ENCODE data around the gene FGF9.

Gene FGF9

DNA sequence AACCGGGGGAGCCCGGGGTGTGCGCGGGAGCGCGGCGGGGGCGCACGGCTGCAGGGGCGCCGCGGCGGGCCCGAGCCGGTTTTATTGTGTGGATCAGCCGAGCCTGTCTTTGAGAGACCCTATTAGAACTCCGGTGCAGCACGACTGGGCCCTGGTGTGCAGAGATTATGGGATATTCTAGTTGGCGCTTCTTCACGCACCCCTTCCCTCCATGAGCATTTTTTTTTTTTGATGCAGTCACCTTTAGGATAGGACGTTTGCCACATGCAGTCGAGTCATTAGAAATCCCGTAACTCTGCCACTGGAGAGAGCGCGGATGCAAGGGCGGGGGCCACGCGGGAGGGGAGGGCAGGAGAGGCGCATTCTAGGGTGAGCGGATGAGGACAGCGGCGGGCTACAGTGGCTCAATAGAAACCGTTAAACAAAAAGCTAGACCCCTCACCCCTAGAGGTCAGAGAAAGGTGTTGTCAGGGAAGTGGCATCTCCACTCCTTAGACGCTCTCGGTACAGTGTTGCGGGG lies 3.7 kb downstream of the FGF9 start:
- no peak for DNase-seq (ENCODE audit: low spot score)

DNA sequence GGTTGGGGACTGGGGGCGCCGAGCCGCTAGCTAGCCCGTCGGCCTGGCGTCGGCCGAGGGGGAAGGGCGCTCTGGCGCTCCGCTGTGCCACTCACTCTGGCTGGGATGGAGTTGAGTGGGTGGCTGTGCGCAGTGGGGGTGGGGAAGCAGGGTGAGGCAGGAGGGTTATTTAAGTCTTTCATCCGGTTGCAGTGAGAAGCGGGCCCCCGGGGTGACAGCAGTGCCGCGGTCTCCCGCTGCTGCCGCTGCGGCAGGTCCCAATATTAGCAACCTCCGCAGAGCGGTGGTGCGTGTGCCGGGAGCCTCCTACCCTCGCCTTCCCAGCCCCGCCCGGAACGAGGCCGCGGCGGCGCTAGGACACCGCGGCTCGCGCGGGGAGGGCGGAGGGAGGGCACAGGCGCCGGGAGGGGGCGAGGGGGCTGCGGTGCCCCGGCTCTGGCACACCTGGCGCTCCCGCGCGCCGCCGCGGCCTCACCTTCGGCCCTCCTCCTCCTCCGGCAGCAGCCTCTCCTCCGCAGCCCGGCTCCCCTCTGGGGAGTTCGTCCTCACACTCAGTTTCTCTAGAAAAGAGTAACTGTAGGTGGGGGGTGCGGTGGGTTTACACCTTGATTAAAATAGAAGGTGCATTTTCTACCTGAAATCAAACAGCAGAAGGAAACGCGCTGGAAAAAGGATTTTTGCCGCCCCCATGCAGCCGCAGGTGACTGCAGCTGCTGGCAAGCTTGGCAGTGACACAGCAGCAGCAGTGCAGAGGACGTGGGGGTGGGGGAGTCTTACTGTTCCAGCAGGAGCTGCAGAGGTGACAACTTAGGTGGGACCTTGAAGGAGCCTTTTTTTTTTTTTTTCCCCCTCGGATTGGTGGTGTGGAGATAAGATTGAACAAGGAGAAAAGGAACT lies 4.5 kb downstream of the FGF9 start:
- no peak for DNase-seq (ENCODE audit: low spot score)

DNA sequence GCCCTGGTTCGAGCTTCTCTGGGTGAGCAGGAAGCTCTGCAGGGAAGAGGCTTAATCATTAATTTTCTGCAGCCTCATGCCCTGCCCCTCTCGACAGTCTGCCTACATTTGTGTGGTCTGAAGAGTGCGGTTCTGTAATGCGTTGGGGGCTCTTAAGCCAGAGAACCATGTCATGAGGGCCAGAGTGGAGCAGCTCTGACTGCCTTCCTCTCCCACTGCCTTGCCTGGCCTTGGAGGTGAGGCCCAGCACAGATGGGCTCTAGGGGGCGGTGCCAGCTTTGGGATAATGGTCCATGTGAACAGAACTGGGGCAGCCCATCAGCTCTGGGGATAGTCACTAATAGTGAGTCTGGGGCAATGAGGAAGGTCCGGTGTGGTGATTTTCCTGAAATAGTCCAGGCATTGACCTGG lies 5.7 kb downstream of the FGF9 start:
- no peak for DNase-seq (ENCODE audit: low spot score)

DNA sequence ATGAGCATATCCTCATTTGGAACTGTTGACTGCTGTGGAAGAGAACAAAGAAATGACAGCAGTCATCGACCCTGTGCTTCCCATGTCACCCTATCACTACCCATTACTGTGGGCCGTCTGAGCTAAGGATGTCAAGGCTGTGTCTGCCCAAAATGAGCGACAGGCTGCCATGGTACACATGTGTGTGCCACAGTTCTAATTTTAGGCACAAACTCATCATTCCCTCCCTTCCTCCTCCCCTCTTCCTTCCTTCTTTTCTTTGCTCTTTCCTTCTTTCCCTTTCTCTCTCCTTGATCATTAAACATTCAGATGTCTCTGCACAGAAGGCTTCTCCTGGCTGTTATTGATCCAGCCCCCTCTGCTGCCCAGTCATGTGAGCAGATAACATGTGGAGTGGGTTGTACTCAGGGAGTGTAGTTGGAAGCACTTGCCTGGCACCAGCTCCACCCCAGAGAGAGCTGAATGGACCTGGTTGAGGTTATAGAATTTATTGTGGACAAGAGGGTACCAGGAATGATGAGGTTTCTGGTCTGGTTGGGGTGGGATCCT lies 6.3 kb downstream of the FGF9 start:
- no peak for DNase-seq (ENCODE audit: low spot score)

DNA sequence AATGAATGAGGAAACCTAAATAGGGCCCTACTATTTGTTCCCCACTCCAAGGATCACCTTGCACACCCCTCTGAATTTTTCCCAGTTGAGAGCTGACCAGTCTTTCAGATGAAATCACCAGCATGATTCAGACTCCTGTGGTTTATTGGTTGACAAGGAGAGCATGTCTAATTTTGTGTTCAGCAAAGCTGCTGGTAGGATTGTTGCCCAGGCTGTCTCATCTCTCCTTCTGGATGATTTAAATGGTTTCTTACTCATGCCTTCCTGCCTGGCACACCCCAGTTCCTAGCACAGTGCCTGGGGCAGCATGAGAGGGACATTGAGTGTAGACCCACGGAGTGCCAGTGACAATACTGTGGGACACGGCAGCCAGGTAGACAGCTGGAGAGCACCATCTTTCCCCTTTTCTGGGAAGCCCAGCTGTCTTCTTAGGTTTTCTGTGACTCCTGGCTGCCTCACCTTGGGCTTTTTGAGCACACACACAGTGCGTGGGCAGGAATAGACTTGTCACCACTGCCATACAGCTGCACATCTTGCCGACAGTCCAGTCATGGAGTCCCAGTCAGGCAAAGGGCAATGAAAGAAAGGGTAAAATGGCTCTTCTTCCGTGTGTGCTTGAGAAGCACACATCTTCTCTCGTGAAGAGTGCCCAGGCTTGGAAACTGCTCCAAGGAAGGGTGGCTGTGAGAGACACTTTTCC lies 12.3 kb downstream of the FGF9 start:
- DNase-seq (ENCODE audit: low spot score), result no peak

DNA sequence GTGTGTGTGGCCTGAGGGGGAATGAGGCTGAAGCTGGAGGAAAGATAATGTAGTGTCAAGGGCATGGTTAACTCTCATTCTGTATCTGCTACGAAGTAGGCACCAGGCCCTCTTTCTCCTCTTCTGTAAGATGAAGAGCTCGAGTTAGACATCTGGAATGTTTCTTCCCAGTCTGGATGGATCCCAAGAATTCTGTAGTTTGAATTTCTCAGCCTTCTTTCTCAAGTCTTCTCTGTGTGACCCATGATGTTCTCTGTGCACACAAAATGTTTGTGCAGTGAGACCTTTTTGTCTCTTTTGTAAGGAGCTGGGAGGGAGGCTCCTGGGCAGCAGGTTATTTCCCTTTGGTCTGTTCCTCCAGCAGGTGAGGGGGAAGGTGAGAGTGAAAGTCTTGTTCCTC lies 13.7 kb downstream of the FGF9 start:
- no peak for DNase-seq (ENCODE audit: low spot score)

DNA sequence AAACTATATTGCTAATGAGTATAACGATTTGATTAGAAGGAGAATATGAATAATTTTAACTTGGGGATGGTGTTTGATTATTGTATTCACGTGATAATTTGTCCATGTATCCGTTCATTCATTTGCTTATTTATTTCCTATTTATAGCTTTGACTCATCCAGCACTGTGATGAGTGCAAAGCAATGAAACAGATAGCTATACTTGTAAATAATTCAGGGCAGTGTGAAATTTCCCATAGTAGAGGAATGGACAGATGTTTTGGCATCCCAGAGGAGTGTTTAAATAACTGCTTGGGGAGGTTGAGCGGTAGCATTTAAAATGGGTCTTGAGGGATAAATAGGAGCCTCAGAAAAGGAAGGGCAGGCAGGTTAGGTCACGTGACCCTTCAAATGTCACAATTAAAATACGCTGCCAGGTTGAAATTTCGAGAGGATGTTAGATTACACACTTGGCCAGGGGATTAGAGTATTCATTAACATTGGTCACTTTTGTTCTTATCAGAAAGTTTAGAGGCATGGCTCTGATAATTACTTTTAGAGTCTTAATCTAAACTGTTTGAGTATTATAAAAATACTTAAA lies 14.7 kb downstream of the FGF9 start:
- no peak for DNase-seq (ENCODE audit: low spot score)

DNA sequence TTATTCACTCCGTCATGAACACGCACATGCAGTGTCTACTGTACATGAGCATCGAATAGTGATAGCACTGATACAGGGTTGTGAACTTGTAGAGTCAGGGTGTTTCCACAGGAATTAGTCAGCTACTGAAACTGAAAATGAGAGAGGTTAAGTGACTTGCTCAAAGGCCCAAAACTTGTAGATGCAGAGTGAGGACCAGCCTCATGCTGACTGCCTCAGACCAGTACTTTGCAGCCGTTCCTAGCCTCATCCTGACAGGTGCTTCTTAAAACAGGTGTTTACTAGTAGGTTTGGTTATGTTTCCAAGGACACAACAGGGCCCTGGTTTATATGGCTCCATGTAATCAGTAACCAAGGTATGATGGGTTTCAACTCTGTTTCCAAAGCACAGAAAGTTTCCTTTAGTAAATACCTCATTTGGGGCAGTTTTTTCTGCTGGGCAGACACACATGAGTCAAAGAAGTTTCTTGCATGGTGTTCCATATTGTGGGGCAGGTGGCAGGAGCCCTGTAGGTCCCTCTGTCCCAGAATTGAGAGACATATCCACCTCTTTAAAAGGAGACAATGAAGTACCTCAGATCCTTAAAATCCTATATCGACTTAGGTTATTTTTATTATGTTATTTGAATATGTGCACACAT lies 16.0 kb downstream of the FGF9 start:
- no peak for DNase-seq (ENCODE audit: low spot score)

DNA sequence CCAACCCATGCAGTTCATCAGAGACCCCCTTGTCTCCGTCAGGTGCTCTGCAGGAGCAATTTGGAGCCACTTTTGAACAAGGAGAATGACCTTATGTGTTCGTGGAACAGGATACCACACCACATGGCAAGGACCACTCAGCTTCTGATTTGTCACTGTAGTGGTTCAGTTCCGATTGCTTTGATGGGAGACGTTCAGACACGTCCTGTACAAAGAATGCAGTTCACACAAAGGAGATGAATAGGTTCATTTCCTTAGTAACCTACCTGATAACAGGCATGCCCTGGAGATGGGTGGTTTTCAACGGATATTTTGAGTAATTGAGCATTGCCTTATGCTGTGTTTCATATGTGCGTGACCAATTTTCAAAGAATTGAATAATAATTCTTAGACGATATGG lies 17.2 kb downstream of the FGF9 start:
- DNase-seq (ENCODE audit: low spot score), result no peak

DNA sequence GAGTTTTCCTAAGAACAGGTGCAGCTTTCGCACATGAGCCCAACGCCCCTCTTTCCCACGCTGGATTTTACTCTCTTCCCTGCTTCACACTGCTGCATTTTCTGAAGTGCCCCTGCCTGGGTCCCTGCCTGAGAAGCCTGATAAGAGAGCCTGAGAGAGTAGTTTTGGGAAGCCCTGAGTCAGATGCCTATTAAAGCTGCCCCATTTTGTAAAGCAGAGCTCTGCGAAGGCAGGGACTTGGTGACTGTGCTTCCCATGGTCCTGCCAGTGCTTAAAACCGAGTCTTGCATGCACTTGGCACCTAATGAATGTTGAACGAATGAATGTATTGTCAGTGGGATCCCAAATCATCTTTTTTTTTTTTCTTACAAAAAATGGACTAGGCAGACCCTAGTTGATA lies 18.2 kb downstream of the FGF9 start:
- no peak for DNase-seq (ENCODE audit: low spot score)

DNA sequence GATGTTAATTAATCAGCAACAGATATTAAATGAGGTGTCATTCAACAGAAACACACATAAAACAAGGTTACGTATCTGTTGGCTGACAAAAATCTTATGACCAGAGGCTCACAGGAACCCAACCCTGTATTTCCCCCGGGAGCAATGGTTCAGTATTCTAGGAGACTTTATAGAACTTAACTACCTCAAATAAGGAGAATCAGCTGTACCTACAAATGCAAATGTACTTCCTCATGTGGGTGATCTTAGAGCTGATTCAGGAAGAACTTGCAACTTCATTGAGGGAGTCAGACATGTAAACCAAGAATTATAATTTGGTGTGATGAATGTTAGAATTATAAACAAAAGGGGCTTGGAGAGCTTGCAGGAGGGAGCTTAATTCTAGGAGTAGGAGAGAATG lies 20.1 kb downstream of the FGF9 start:
- no peak for DNase-seq (ENCODE audit: low spot score)

DNA sequence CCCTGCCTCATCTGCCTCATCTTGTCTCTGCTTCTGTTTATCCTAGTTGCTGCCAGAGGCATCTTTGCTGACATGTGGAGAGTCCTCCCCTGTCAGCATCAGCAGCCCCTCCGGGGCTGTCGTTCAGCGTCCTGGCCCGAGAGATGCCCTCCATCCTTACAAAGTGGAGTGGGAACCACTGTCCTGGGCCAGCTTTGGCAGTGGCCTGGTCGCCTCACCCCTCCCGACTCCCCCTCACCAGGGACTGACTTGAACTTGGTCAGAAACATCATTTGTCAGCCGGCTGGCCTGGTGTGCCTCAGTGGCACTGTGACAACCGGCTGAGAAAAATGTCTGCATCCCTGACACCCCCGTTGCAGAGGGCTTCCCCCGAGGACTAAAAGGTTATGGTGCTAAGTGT lies 20.6 kb downstream of the FGF9 start:
- no peak for DNase-seq (ENCODE audit: low spot score)

DNA sequence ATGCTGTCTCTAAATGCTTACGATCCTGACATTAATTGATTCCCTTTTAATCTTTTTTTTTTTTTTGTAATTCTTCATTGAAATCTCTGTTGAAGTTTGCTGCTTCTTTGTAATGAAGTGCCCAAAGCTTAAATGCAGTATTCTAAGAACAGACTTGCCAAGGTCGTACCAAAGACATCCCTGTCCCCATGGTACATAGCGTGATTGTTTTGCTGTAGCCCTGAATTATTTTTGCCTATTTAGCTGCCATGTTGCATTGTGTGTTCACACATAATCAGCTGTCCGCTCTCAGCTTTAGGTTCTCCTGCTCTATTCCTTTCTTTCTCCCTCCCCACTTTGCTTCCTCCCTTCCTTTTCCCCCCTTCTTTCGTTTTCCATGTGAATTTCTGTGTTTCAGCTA lies 21.1 kb downstream of the FGF9 start:
- no peak for DNase-seq (ENCODE audit: low spot score)

DNA sequence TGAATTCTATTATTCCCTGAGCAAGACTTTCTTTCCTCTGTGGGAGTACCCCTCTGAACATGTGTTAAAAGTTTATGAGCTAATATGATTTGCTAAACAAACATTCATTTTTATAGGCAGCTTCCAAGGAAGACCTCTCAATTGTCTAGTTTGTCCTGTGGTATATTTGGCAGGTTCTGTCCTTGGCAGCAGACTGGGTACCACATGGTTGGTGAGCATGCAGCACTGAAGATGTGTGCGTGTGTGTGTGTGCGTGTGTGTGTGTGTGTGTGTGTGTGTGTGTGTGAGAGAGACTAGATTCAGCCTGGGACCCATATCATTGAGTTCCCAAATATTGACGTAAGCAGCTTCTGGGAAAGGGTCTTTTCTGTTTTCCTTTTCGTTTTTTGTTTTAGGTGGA lies 24.0 kb downstream of the FGF9 start:
- no peak for DNase-seq (ENCODE audit: low spot score)

DNA sequence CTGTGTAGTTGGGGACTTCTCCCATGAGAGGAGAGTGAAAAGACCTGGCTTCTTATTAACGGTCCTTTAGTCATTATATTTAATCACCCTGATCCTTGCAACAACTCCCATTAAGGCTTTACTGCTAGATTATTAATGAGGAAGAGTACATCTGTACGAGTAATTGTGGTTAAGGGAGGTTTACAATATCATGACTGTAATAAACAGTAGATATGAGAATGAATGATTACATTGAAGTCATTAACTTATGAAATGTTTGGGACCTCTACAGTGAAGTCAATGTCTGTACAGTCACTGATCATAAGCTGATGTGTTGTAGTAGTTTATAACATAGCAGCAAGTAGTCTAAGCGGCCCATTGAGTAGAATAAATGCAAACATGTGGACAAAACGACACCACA lies 24.7 kb downstream of the FGF9 start:
- DNase-seq (ENCODE audit: low spot score), result no peak

DNA sequence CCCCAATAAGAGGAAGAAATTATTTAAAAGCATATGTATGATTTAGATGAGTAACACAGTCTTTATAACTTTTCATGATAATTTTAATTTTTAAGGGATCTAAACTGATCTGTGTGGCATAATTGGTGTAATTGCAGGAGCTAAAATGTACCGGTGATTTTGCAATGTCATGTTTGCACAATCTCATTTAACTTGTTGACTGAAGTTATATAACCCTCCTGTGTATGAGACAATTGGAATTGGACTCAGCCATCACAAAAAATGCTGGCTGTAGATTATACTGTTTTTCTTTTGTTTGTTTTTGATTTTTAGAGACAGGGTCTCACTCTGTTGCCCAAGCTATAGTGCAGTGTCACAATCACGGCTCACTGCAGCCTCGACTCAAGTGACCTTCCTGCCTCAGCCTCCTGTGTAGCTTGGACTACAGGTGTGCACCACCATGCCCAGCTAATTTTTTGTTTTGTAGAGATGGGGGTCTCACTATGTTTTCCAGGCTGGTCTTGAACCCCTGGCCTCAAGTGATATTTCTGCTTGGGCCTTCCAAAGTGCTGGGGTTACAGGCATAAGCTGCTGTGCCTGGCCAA lies 26.1 kb downstream of the FGF9 start:
- no peak for DNase-seq (ENCODE audit: low spot score)

DNA sequence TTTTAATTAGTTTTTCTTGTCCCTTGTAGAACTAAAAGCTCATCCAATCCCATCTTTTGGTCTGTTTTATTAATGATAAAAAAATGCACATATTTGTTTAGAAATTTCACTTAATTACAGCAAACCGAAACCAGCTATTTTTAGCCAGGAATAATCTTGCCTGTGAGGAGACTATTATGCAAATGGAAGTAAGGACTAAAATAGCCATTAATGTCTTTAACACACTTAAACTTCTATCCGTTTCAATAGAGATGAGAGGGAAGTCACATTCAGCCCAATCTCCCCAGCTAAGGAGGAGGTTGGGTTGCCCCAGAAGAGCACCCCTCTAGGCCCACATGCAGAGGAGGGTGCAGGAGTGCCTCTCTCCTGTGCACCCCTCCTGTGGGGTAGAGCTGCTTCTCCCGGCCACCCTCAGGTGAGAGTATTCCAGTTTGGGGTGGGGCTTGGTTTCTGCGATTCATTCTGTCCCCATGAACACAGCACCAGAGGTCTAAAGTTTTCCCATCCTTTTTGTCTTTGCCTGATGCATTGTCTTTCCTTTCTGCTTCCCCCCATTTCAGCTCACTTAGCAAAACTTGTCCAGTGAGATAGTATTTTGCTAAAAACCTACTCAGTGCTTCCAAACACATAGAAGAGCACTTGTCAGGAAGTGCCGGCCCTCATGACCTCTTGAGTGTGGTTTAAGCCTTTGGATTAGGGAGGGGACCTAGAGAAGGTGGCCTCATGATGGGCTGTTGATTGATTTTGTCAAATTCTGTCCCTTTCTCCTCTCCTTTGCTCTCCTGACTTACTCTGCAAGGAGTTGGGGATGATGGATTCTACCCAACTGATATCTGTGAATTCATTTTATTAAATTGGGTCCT lies 28.2 kb downstream of the FGF9 start:
- DNase-seq (ENCODE audit: low spot score), result no peak

DNA sequence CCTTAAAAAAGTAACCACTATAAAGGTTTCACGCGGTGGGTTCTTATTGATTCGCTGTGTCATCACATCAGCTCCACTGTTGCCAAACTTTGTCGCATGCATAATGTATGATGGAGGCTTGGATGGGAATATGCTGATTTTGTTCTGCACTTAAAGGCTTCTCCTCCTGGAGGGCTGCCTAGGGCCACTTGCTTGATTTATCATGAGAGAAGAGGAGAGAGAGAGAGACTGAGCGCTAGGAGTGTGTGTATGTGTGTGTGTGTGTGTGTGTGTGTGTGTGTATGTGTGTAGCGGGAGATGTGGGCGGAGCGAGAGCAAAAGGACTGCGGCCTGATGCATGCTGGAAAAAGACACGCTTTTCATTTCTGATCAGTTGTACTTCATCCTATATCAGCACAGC lies 30.6 kb downstream of the FGF9 start:
- no peak for DNase-seq (ENCODE audit: low spot score)

DNA sequence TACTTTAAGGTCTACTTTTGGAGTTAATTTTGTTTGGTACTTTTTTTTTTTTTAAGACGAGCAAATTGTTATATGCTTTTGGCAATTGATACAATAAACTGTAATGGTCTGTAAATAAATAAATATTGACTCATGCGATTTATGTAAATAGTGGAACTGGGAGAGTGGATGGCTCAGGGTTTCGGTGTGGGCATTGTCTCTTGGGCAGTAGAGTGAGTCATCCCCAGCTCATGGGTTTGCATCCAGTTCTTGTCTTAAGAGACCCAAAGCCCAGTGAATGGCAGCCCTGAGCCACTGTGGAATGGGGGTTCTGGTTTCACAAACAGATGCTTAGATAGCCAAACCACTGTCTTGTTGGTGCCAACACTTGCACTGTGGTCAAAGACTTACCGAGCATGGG lies 33.0 kb downstream of the FGF9 start:
- no peak for DNase-seq (ENCODE audit: low spot score)

DNA sequence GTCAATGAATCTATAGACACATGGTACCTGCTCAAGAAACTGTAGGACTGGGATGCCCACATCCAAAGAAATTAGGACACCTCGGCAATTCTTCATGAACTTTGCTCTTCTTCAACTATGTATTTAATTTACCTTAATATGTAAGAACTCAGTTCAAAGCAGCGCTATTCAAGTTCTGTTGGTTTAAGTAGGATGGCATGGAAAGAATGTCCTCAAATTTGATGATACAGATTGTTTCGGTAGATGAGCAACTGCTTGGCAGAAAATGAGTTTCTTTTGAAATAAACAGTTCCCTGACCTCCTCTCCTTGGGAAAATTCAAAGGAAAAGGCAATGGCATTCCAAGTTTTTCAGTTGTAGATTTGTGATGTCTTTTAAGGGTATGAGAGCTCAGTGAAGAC lies 36.7 kb downstream of the FGF9 start:
- no peak for DNase-seq (ENCODE audit: low spot score)

DNA sequence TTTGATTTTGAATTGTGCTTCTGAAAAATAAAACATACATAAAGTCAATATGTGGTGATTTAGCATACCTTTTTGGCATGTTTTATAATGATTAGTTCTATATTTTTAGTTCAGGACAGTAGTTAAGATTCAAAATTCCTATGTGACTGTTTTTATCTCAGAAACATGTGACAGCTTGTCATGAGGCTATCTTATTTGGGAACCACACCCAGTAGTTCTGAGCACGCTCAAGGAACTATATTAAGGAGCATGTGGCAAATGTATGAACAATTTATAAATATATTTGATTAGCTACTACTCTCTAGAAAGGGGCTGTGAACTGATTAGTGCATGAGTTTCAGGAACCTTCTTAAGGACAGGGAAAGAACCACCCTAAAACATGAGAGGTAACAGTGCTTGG lies 38.8 kb downstream of the FGF9 start:
- DNase-seq (ENCODE audit: low spot score), result no peak
